ENCODE measurements around the gene NDUFAF3. TPM values are rescaled to one million over a fixed set of nuclear protein-coding genes. Genes with fewer than 3 reads are reported as not detected.

NDUFAF3 gene
- total and polyA plus RNA-seq, 2 experiments from 2014 or later: 70.7 to 140 TPM

GRCh38 chr3:49004352-49005302, 17.3 kb upstream of the NDUFAF3 start:
- Histone ChIP-seq H3K4me2 (no peak overlapping the region), H4K20me1 (ENCODE audit: insufficient read depth, poor library complexity, severe bottlenecking) (peaks cover 18% of the 10 kb centered on the region), H3K27ac (no peak overlapping the region), H2AFZ (no peak overlapping the region), H3K36me3 (replicated peaks; ENCODE audit: insufficient read depth, low read depth) (no peaks in the 10 kb centered on the region), H3K4me1 (ENCODE audit: insufficient read depth) (peaks cover 13% of the 10 kb centered on the region), H3K27me3 (no peaks in the 10 kb centered on the region), H3K9me3 (ENCODE audit: low read depth) (no peaks in the 10 kb centered on the region), H3K9me2 (replicated peaks; ENCODE audit: insufficient read depth) (no peaks in the 10 kb centered on the region), H3K79me2 (peaks cover 21% of the 10 kb centered on the region), H3K4me3 (no peak overlapping the region)
- no peak for TF ChIP-seq CTCF (IDR thresholded peaks at IDR 0.05; ENCODE audit: poor library complexity)
- no peak for TF ChIP-seq EZH2 (IDR thresholded peaks at IDR 0.05; ENCODE audit: borderline replicate concordance)
- TF ChIP-seq EZH2phosphoT487 (IDR thresholded peaks at IDR 0.05; ENCODE audit: low read depth, severe bottlenecking, unreplicated experiment): no peak
- WGBS (ENCODE audit: low lambda C conversion rate, missing lambda C conversion rate): 90% methylated on average over 16 of the region's 16 CpGs
- DNase-seq (ENCODE audit: low spot score): no peak

DNA sequence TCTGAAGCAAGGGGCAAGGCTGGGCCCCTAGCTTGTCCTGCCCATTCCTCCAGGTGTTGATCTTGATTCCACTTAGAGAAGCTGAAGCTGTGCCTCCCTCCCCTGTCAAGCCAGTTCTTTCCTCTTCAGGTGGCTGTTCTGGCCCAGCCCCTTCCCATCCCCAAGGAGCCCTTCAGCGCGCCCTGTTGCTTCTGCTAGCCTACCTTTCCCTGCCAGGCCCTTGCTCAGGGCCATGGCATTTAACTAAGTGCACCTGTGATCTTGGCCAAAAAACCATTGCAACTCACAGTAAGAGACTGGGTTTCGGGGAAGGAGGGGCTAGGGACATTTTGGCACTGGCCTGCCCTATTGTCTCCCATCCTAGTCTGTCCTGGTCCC, 16.6 kb upstream of the NDUFAF3 start:
- 96% methylated on average over 3 of the region's 3 CpGs for WGBS (ENCODE audit: low lambda C conversion rate, missing lambda C conversion rate)
- Histone ChIP-seq H3K27ac (no peak overlapping the region), H3K4me2 (no peak overlapping the region), H3K36me3 (replicated peaks; ENCODE audit: insufficient read depth, low read depth) (no peaks in the 10 kb centered on the region), H3K27me3 (no peaks in the 10 kb centered on the region), H4K20me1 (ENCODE audit: insufficient read depth, poor library complexity, severe bottlenecking) (peaks cover 24% of the 10 kb centered on the region), H3K4me1 (ENCODE audit: insufficient read depth) (peaks cover 7% of the 10 kb centered on the region), H3K79me2 (peaks cover 28% of the 10 kb centered on the region), H3K9me3 (ENCODE audit: low read depth) (no peaks in the 10 kb centered on the region), H2AFZ (no peak overlapping the region), H3K9me2 (replicated peaks; ENCODE audit: insufficient read depth) (no peaks in the 10 kb centered on the region), H3K4me3 (no peak overlapping the region)
- no peak for TF ChIP-seq EZH2phosphoT487 (IDR thresholded peaks at IDR 0.05; ENCODE audit: low read depth, severe bottlenecking, unreplicated experiment)
- TF ChIP-seq CTCF (IDR thresholded peaks at IDR 0.05; ENCODE audit: poor library complexity): no peak
- TF ChIP-seq EZH2 (IDR thresholded peaks at IDR 0.05; ENCODE audit: borderline replicate concordance): no peak
- no peak for DNase-seq (ENCODE audit: low spot score)

DNA sequence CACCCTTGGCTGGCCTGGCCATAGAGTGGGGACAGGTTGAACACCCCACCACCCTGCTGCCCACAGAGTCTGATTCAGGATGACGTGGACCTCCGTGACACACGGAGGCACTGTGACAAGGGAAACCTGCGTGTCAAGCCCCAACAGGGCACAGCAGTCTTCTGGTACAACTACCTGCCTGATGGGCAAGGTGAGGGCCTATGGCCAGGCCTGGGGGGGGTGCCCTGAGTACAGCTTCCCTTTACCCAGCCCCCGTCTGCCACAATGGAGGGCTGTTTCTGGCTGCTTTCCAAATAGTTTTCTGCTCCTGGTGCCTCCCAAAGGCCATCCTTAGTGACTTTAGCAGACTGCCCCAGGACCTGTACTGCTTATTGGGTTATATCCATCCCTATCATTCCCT, 15.9 kb upstream of the NDUFAF3 start:
- Histone ChIP-seq H3K79me2 (peaks cover 35% of the 10 kb centered on the region), H3K4me1 (ENCODE audit: insufficient read depth) (peaks cover 4% of the 10 kb centered on the region), H3K36me3 (replicated peaks; ENCODE audit: insufficient read depth, low read depth) (no peaks in the 10 kb centered on the region), H3K9me3 (ENCODE audit: low read depth) (no peaks in the 10 kb centered on the region), H3K9me2 (replicated peaks; ENCODE audit: insufficient read depth) (no peaks in the 10 kb centered on the region), H3K27me3 (no peaks in the 10 kb centered on the region), H2AFZ (no peak overlapping the region), H4K20me1 (ENCODE audit: insufficient read depth, poor library complexity, severe bottlenecking) (peaks cover 30% of the 10 kb centered on the region), H3K27ac (peak overlapping the region; percentile 95), H3K4me3 (no peak overlapping the region), H3K4me2 (peak overlapping the region; percentile 88)
- WGBS (ENCODE audit: low lambda C conversion rate, missing lambda C conversion rate): 97% methylated on average over 5 of the region's 5 CpGs
- no peak for DNase-seq (ENCODE audit: low spot score)
- TF ChIP-seq EZH2phosphoT487 (IDR thresholded peaks at IDR 0.05; ENCODE audit: low read depth, severe bottlenecking, unreplicated experiment): no peak
- no peak for TF ChIP-seq CTCF (IDR thresholded peaks at IDR 0.05; ENCODE audit: poor library complexity)
- no peak for TF ChIP-seq EZH2 (IDR thresholded peaks at IDR 0.05; ENCODE audit: borderline replicate concordance)

All from hepatocyte (in vitro differentiated cells).